ENCODE results near the gene ADCYAP1R1. TPM values are rescaled to one million over a fixed set of nuclear protein-coding genes. Genes with fewer than 3 reads are reported as not detected.

Gene ADCYAP1R1
- 1 to 10 TPM; 1.4 to 2.5 TPM for total RNA-seq

GRCh38 chr7:31051598-31052486, at the start of gene ADCYAP1R1:
ADCYAP1R1 (plus strand) TSS chr7:31052308; CDS start chr7:31063265, 10,957 bp downstream.
- Histone ChIP-seq H3K4me3 (peak within 1 kb of the TSS; percentile 29), H3K27me3 (replicated peaks; ENCODE audit: insufficient read depth) (no peaks in the 10 kb centered on the region), H3K4me1 (ENCODE audit: control insufficient read depth in 1 of 2, low read depth in 2 of 2) (peaks cover 0 to 9% of the 10 kb centered on the region in 2 donors), H3K27ac (no peak within 1 kb of the TSS), H3K9me3 (no peaks in the 10 kb centered on the region), H3K36me3 (no peaks in the 10 kb centered on the region)
- no peak for TF ChIP-seq CTCF (IDR thresholded peaks at IDR 0.05)
- DNase-seq (ENCODE audit: low spot score) (no peak), ATAC-seq (ENCODE audit: insufficient number of reproducible peaks, low FRiP score, low read depth) (no peak)

- Histone ChIP-seq H3K27me3 (replicated peaks; ENCODE audit: insufficient read depth) (no peaks in the 10 kb centered on the region), H3K4me3 (no peak overlapping the region), H3K4me1 (ENCODE audit: control insufficient read depth in 1 of 2, low read depth in 2 of 2) (no peaks in the 10 kb centered on the region), H3K27ac (no peak overlapping the region), H3K9me3 (no peaks in the 10 kb centered on the region), H3K36me3 (no peaks in the 10 kb centered on the region)
- ATAC-seq (ENCODE audit: insufficient number of reproducible peaks, low FRiP score, low read depth) (no peak), DNase-seq (ENCODE audit: low spot score) (no peak)
- TF ChIP-seq CTCF (IDR thresholded peaks at IDR 0.05), result no peak
These were observed 49.0 kb upstream of the ADCYAP1R1 start for GRCh38 chr7:31003097-31003496.

- Histone ChIP-seq H3K27me3 (replicated peaks; ENCODE audit: insufficient read depth) (no peaks in the 10 kb centered on the region), H3K4me1 (ENCODE audit: control insufficient read depth in 1 of 2, low read depth in 2 of 2) (no peaks in the 10 kb centered on the region), H3K4me3 (no peak overlapping the region), H3K27ac (no peak overlapping the region), H3K9me3 (no peaks in the 10 kb centered on the region), H3K36me3 (no peaks in the 10 kb centered on the region)
- DNase-seq (ENCODE audit: low spot score) (no peak), ATAC-seq (ENCODE audit: insufficient number of reproducible peaks, low FRiP score, low read depth) (no peak)
- no peak for TF ChIP-seq CTCF (IDR thresholded peaks at IDR 0.05)
These were observed 48.4 kb upstream of the ADCYAP1R1 start for GRCh38 chr7:31003721-31004120.

- Histone ChIP-seq H3K4me3 (no peak overlapping the region), H3K9me3 (no peaks in the 10 kb centered on the region), H3K4me1 (ENCODE audit: control insufficient read depth in 1 of 2, low read depth in 2 of 2) (no peaks in the 10 kb centered on the region), H3K27ac (no peak overlapping the region), H3K27me3 (replicated peaks; ENCODE audit: insufficient read depth) (no peaks in the 10 kb centered on the region), H3K36me3 (no peaks in the 10 kb centered on the region)
- DNase-seq (ENCODE audit: low spot score) (no peak), ATAC-seq (ENCODE audit: insufficient number of reproducible peaks, low FRiP score, low read depth) (no peak)
- TF ChIP-seq CTCF (IDR thresholded peaks at IDR 0.05), result no peak
These were observed 47.7 kb upstream of the ADCYAP1R1 start for GRCh38 chr7:31004393-31004792.

- DNase-seq (ENCODE audit: low spot score), result no peak
- Histone ChIP-seq H3K27me3 (replicated peaks; ENCODE audit: insufficient read depth) (no peaks in the 10 kb centered on the region), H3K9me3 (no peaks in the 10 kb centered on the region), H3K27ac (no peak overlapping the region), H3K4me3 (no peak overlapping the region), H3K4me1 (ENCODE audit: control insufficient read depth in 1 of 2, low read depth in 2 of 2) (no peaks in the 10 kb centered on the region), H3K36me3 (no peaks in the 10 kb centered on the region)
- no peak for ATAC-seq (ENCODE audit: insufficient number of reproducible peaks, low FRiP score, low read depth)
- TF ChIP-seq CTCF (IDR thresholded peaks at IDR 0.05), result no peak
These were observed 45.3 kb upstream of the ADCYAP1R1 start for GRCh38 chr7:31006857-31007256.

All from thoracic aorta (tissue), 2 donors.